Measurements from ENCODE around the gene SNAP29.
"Not testable (repeated sequence)": the region's sequence is repeated elsewhere in the genome, so short reads cannot be mapped to it uniquely, and the experiment has no call there.

SNAP29 gene

GRCh38 chr22:20903093-20903492, 44.3 kb downstream of the SNAP29 start:
- TF ChIP-seq CTCF (conservative IDR thresholded peaks at IDR 0.05; ENCODE audit: low read depth, low read length): no peak
- no peak overlapping the region for H3K4me3 ChIP-seq (ENCODE audit: low read length)
- no peak for DNase-seq (ENCODE audit: low read depth)

- H3K4me3 ChIP-seq (ENCODE audit: low read length): no peak overlapping the region
- no peak for TF ChIP-seq CTCF (conservative IDR thresholded peaks at IDR 0.05; ENCODE audit: low read depth, low read length)
- DNase-seq (ENCODE audit: low read depth): peak; percentile 91
Observed at GRCh38 chr22:20904008-20904979, 45.5 kb downstream of the SNAP29 start.

- no peak for DNase-seq (ENCODE audit: low read depth)
- no peak overlapping the region for H3K4me3 ChIP-seq (ENCODE audit: low read length)
- TF ChIP-seq CTCF (conservative IDR thresholded peaks at IDR 0.05; ENCODE audit: low read depth, low read length): no peak
Observed at GRCh38 chr22:20904980-20905355, 46.2 kb downstream of the SNAP29 start.

GRCh38 chr22:20905415-20906386, 46.9 kb downstream of the SNAP29 start:
- TF ChIP-seq CTCF (conservative IDR thresholded peaks at IDR 0.05; ENCODE audit: low read depth, low read length): no peak
- DNase-seq (ENCODE audit: low read depth): no peak
- H3K4me3 ChIP-seq (ENCODE audit: low read length): no peak overlapping the region

- no peak for TF ChIP-seq CTCF (conservative IDR thresholded peaks at IDR 0.05; ENCODE audit: low read depth, low read length)
- H3K4me3 ChIP-seq (ENCODE audit: low read length): no peak overlapping the region
- no peak for DNase-seq (ENCODE audit: low read depth)
Observed at GRCh38 chr22:20906387-20906767, 47.6 kb downstream of the SNAP29 start.

GRCh38 chr22:20908717-20909116, 49.9 kb downstream of the SNAP29 start:
- not testable (repeated sequence) for H3K4me3 ChIP-seq (ENCODE audit: low read length); DNase-seq (ENCODE audit: low read depth)

GRCh38 chr22:20909543-20910303, 50.9 kb downstream of the SNAP29 start:
- H3K4me3 ChIP-seq (ENCODE audit: low read length): no peak overlapping the region
- no peak for TF ChIP-seq CTCF (conservative IDR thresholded peaks at IDR 0.05; ENCODE audit: low read depth, low read length)
- no peak for DNase-seq (ENCODE audit: low read depth)

Measured in retinal pigment epithelial cell (primary cell).